KMS-11 (cell line): Measurements from ENCODE around the gene MOB3C.

ENCODE experiments used
- H2AFZ ChIP-seq: fragments of 200-600 bp; sonication (generic); 2 replicates; pipeline ENCODE4 v1.6.1; 2016; ENCODE audit warnings: antibody characterized with exemption, mixed run types, low read depth
- H3K27ac ChIP-seq: fragments of 200-600 bp; sonication (generic); 2 replicates; pipeline ENCODE4 v1.6.1; 2016; ENCODE audit warnings: mild to moderate bottlenecking, mixed run types
- H3K27me3 ChIP-seq: fragments of 200-600 bp; sonication (generic); 2 replicates; pipeline ENCODE4 v1.6.1; 2017; ENCODE audit warnings: mild to moderate bottlenecking, low read depth, mixed run types, moderate library complexity; ENCODE audit not compliant: insufficient read depth
- H3K36me3 ChIP-seq: fragments of 200-600 bp; sonication (generic); 2 replicates; pipeline ENCODE4 v1.6.1; 2017; ENCODE audit warnings: mild to moderate bottlenecking, mixed run types; ENCODE audit not compliant: insufficient read depth
- H3K4me1 ChIP-seq: fragments of 200-600 bp; sonication (generic); 2 replicates; pipeline ENCODE4 v1.6.1; 2016; ENCODE audit warnings: mild to moderate bottlenecking, low read depth, mixed run types; ENCODE audit not compliant: poor library complexity, severe bottlenecking
- H3K4me2 ChIP-seq: fragments of 200-600 bp; sonication (generic); 2 replicates; pipeline ENCODE4 v1.7.0; 2016; ENCODE audit warnings: mild to moderate bottlenecking, mixed run types
- H3K4me3 ChIP-seq: fragments of 200-600 bp; sonication (generic); IDR thresholded peaks from 2 replicates; pipeline ENCODE4 v1.6.1; 2017; ENCODE audit warnings: low read depth, low read length, mixed read lengths; ENCODE audit not compliant: insufficient read depth
- H3K79me2 ChIP-seq: fragments of 200-600 bp; sonication (generic); 2 replicates; pipeline ENCODE4 v1.6.1; 2016; ENCODE audit warnings: low read depth, mixed run types; ENCODE audit not compliant: insufficient read depth
- H3K9ac ChIP-seq: fragments of 200-600 bp; sonication (generic); 2 replicates; pipeline ENCODE4 v1.6.1; 2016; ENCODE audit warnings: mild to moderate bottlenecking, mixed run types
- H4K20me1 ChIP-seq: fragments of 200-600 bp; sonication (generic); 2 replicates; pipeline ENCODE4 v1.6.1; 2016; ENCODE audit warnings: mild to moderate bottlenecking, mixed run types; ENCODE audit not compliant: insufficient read depth
- CTCF ChIP-seq: fragments of 200-600 bp; sonication (generic); conservative IDR thresholded peaks from 2 replicates; pipeline ENCODE4 v1.6.1; 2017; ENCODE audit warnings: low read depth, mild to moderate bottlenecking, antibody characterized with exemption, low read length, moderate library complexity, mixed read lengths

The MOB3C gene

GRCh38 chr1:46569884-46570725 lies 46.5 kb downstream of the MOB3C start:
- TF ChIP-seq CTCF = no peak
- no peaks in the 10 kb centered on the region for H3K36me3 ChIP-seq
- H3K4me3 ChIP-seq = no peak overlapping the region
- H3K4me1 ChIP-seq = no peaks in the 10 kb centered on the region
- no peaks in the 10 kb centered on the region for H4K20me1 ChIP-seq
- H3K79me2 ChIP-seq = no peaks in the 10 kb centered on the region
- H2AFZ ChIP-seq = no peak overlapping the region
- H3K9ac ChIP-seq = no peak overlapping the region
- H3K27me3 ChIP-seq = no peaks in the 10 kb centered on the region
- no peak overlapping the region for H3K27ac ChIP-seq
- H3K4me2 ChIP-seq = no peak overlapping the region

GRCh38 chr1:46569116-46569515 lies 47.5 kb downstream of the MOB3C start:
- H3K27ac ChIP-seq = no peak overlapping the region
- no peaks in the 10 kb centered on the region for H3K36me3 ChIP-seq
- H3K4me1 ChIP-seq = no peaks in the 10 kb centered on the region
- H3K27me3 ChIP-seq = no peaks in the 10 kb centered on the region
- no peaks in the 10 kb centered on the region for H3K79me2 ChIP-seq
- no peak overlapping the region for H3K9ac ChIP-seq
- no peaks in the 10 kb centered on the region for H4K20me1 ChIP-seq
- H2AFZ ChIP-seq = no peak overlapping the region
- no peak overlapping the region for H3K4me2 ChIP-seq
- H3K4me3 ChIP-seq = no peak overlapping the region
- TF ChIP-seq CTCF = no peak

- no peak overlapping the region for H3K9ac ChIP-seq
- H4K20me1 ChIP-seq = no peaks in the 10 kb centered on the region
- no peak overlapping the region for H3K4me3 ChIP-seq
- H3K27me3 ChIP-seq = no peaks in the 10 kb centered on the region
- no peaks in the 10 kb centered on the region for H3K4me1 ChIP-seq
- no peaks in the 10 kb centered on the region for H3K79me2 ChIP-seq
- no peak overlapping the region for H3K4me2 ChIP-seq
- TF ChIP-seq CTCF = no peak
- H3K27ac ChIP-seq = no peak overlapping the region
- H3K36me3 ChIP-seq = no peaks in the 10 kb centered on the region
- H2AFZ ChIP-seq = no peak overlapping the region
These were observed 48.1 kb downstream of the MOB3C start for GRCh38 chr1:46568461-46568891.

- Histone ChIP-seq H3K27ac (no peak overlapping the region), H3K4me3 (no peak overlapping the region), H2AFZ (no peak overlapping the region), H3K4me2 (no peak overlapping the region), H3K9ac (no peak overlapping the region), H3K79me2 (no peaks in the 10 kb centered on the region), H4K20me1 (no peaks in the 10 kb centered on the region), H3K27me3 (no peaks in the 10 kb centered on the region), H3K36me3 (no peaks in the 10 kb centered on the region), H3K4me1 (no peaks in the 10 kb centered on the region)
- no peak for TF ChIP-seq CTCF
These were observed 53.3 kb downstream of the MOB3C start for GRCh38 chr1:46563341-46563740.
